Measurements from ENCODE around the gene CD74. TPM values are rescaled to one million over a fixed set of nuclear protein-coding genes. Genes with fewer than 3 reads are reported as not detected.

CD74 gene
- total and polyA plus RNA-seq, 10 of the 15 experiments (the other 5 are each of a cell fraction or from before 2014, with no cell fraction given): 1,387 to 11,063 (median 3,922) TPM

GRCh38 chr5:150457121-150457520, 44.4 kb upstream of the CD74 start:
- Histone ChIP-seq H3K4me1 (ENCODE audit: control insufficient read depth, insufficient read depth, low read length) (peaks cover 35% of the 10 kb centered on the region), H3K79me2 (ENCODE audit: control insufficient read depth, insufficient read depth, low read length) (no peaks in the 10 kb centered on the region), H3K27me3 (replicated peaks in 1 of 2; ENCODE audit: control insufficient read depth in 2 of 2, insufficient read depth in 2 of 2, low read length in 1 of 2) (no peaks in the 10 kb centered on the region), H3K9ac (ENCODE audit: control insufficient read depth, insufficient read depth, low read length) (no peak overlapping the region; the same call in 1 of the 2 replicates), H3K4me3 (no peak overlapping the region), H3K4me2 (ENCODE audit: control insufficient read depth, insufficient read depth) (peak overlapping the region; percentile 26), H2AFZ (ENCODE audit: control insufficient read depth, low read depth, low read length) (peak overlapping the region; percentile 73), H3K9me3 (replicated peaks; ENCODE audit: control insufficient read depth, insufficient read depth, low read length) (no peaks in the 10 kb centered on the region), H3K36me3 (ENCODE audit: control insufficient read depth in 2 of 2, insufficient read depth in 2 of 2, low read length in 1 of 2) (no peaks in the 10 kb centered on the region), H3K27ac (ENCODE audit: control insufficient read depth, insufficient read depth) (0 out of 2 replicates have a peak overlapping the region, but pooled peaks have one; percentile 13), H4K20me1 (ENCODE audit: control insufficient read depth, insufficient read depth) (no peaks in the 10 kb centered on the region)
- no peak for DNase-seq (ENCODE audit: low read depth, low spot score)
- ATAC-seq: no peak
- CTCF ChIA-PET: interaction anchor here (0.6 to 11.8 kb wide), 19 partner anchors 18 to 389 kb away, joined by 3 to 229 read pairs (median 4); partner anchors contain the start of gene IRGM
- peak; percentile 38; the same call in 1 of the 2 replicates for TF ChIP-seq EED (IDR thresholded peaks at IDR 0.05; ENCODE audit: low read depth)
- no peak for TF ChIP-seq ATF2 (IDR thresholded peaks at IDR 0.05; ENCODE audit: low read length)
- no peak for TF ChIP-seq SUPT20H (IDR thresholded peaks at IDR 0.05; ENCODE audit: borderline replicate concordance, control insufficient read depth, low read depth, low read length)
- TF ChIP-seq ZNF217 (IDR thresholded peaks at IDR 0.05): no peak
- peak; percentile 35; the same call in 1 of the 2 replicates for TF ChIP-seq IKZF1 (conservative IDR thresholded peaks at IDR 0.05)
- TF ChIP-seq RUNX3 (IDR thresholded peaks at IDR 0.05; ENCODE audit: low read length): peak; percentile 53
- TF ChIP-seq E2F8 (IDR thresholded peaks at IDR 0.05; ENCODE audit: low read depth, partially characterized antibody): no peak
- no peak; the same call in 1 of the 2 replicates for TF ChIP-seq GABPA (IDR thresholded peaks at IDR 0.05; ENCODE audit: low read depth)
- TF ChIP-seq STAT3 (IDR thresholded peaks at IDR 0.05; ENCODE audit: low read depth, low read length): no peak
- TF ChIP-seq, protein P1, sequence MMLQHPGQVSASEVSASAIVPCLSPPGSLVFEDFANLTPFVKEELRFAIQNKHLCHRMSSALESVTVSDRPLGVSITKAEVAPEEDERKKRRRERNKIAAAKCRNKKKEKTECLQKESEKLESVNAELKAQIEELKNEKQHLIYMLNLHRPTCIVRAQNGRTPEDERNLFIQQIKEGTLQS (IDR thresholded peaks at IDR 0.05; ENCODE audit: borderline replicate concordance, extremely low read depth, low read depth, low read length): no peak
- peak; percentile 40 to 50; a peak in 2 of 4 replicates for TF ChIP-seq IKZF2 (IDR thresholded peaks at IDR 0.05)
- TF ChIP-seq ZSCAN29 (IDR thresholded peaks at IDR 0.05): no peak
- 6% methylated on average over 6 of the region's 6 CpGs for WGBS (ENCODE audit: insufficient coverage, insufficient replicate concordance, low lambda C conversion rate, missing lambda C conversion rate)
- SMC1A ChIA-PET (ENCODE audit: uncharacterized antibody, unreplicated experiment): interaction anchor here (0.7 to 5.3 kb wide), 9 partner anchors 18 to 684 kb away, joined by 3 to 58 read pairs (median 3); partner anchors contain the start of gene IRGM
- POLR2A ChIA-PET: interaction anchor here (0.5 to 0.7 kb wide), 2 partner anchors 8 to 30 kb away, joined by 3 to 4 read pairs; no protein-coding TSS in a partner anchor
- FAIRE-seq: no peak
- RAD21 ChIA-PET (ENCODE audit: unreplicated experiment): interaction anchor here (0.7 to 9.0 kb wide), 10 partner anchors 32 to 389 kb away, joined by 3 to 143 read pairs (median 6); partner anchors contain the start of gene IRGM
- intact Hi-C loops (cut with micrococcal nuclease; ENCODE audit: unreplicated experiment): loop anchor here (5.0 to 10.0 kb wide), 4 partner anchors 105 to 390 kb away; partner anchors contain the start of gene IRGM
- no TSS peak for BruUV-seq (replicated peaks)
- in situ Hi-C loops (cut with MboI): loop anchor here (5.0 to 10.0 kb wide), 2 partner anchors 198 to 390 kb away; partner anchors contain the start of gene IRGM

All from GM12878 (cell line).